ENCODE data around the gene PLA2G4E.
A peak's percentile ranks its signal among the peaks of the same experiment; 100 is the strongest.

The PLA2G4E gene

DNA sequence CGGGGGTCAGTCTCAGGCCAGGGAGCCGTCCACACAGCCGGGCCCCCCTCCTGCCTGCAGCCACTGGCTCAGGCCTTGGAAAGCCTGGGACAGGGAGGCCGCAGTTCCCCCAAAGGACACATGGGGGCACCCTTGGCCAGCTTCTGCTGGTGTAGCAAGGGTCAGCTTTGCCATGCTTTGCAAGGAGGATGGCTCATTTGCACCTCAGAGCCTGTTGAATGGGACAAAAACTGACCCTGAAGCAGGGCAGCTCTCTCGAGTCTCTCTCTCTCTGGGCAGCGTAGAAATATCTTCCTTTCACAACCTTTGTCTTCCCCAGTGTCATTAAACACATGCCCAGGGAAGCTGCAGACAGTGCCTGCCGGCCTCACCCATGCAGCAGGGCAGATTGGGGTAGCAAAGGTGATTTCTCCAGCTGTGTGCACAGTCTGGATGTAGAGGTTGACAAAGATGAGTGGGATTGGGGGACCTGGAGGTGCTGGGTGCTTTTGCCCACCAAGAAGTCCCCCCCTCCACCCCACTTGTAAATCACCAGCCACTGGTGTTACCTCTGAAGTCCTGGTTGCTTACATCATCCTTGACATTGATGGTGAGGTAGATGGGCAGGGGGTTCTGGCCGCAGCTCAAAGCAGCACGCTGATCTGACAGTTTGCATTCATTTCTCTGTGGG, 31.1 kb downstream of the PLA2G4E start:
- DNase-seq (ENCODE audit: extremely low read depth, insufficient read length): peak; percentile 63
- Histone ChIP-seq H3K4me3 (replicated peaks; ENCODE audit: low read depth, low read length) (no peak overlapping the region), H3K36me3 (ENCODE audit: control insufficient read depth, insufficient read depth, low read length) (no peaks in the 10 kb centered on the region), H3K27me3 (replicated peaks; ENCODE audit: control insufficient read depth, insufficient read depth, low read length) (no peaks in the 10 kb centered on the region)
- peak; percentile 99 for TF ChIP-seq CTCF (IDR thresholded peaks at IDR 0.05; ENCODE audit: insufficient read depth, low read length, poor library complexity, severe bottlenecking)

DNA sequence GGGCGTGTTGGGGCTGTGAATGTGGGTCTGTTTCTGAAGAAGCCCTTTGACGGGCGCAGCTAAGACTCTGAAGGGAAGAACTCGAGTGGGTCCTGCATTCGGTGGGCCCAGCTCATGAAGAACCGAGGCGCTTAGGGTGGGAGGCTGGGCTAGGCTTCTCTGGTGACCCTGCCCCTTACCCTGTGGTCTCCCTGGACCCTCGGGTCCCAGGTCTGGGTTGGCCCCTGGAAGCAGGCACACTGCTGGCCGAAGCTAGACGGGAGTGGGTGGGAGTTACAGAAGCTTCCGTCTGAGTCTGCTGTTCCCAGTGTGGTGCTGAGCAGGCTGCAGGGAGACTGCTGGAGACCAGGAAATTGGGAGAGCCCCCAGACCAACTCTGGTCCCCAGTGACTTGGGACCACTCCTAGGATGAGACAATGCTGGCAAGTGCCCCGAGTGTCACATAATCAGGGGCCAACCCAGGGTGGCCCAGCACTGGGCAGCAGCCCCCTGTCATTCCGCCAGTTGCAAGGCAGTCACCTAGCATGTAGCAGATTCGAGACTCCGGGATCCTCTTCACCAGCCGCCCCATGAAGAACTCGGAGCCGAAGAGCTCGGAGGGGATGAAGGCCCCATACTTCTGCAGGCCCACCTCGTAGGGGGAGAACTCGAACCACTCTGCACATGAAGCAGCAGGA, 31.8 kb downstream of the PLA2G4E start:
- H3K27me3 ChIP-seq (replicated peaks; ENCODE audit: control insufficient read depth, insufficient read depth, low read length): no peaks in the 10 kb centered on the region
- H3K36me3 ChIP-seq (ENCODE audit: control insufficient read depth, insufficient read depth, low read length): no peaks in the 10 kb centered on the region
- no peak for TF ChIP-seq CTCF (IDR thresholded peaks at IDR 0.05; ENCODE audit: insufficient read depth, low read length, poor library complexity, severe bottlenecking)
- H3K4me3 ChIP-seq (replicated peaks; ENCODE audit: low read depth, low read length): no peak overlapping the region
- no peak for DNase-seq (ENCODE audit: extremely low read depth, insufficient read length)

DNA sequence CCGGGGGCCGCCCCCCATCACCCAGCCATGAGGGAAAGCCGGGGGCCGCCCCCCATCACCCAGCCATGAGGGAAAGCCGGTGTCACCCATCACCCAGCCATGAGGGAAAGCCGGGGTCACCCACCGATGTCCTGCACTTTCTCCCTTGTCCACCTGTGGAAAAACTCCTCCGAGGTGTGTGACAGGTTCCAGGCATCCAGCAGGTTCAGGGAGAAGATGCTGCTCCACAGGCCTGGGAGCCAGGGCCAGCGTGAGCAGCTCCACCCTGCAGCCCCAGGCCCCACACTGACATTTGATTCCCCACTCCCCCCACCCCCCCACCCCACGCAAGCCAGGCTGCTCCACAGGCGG, 32.9 kb downstream of the PLA2G4E start:
- Histone ChIP-seq H3K27me3 (replicated peaks; ENCODE audit: control insufficient read depth, insufficient read depth, low read length) (no peaks in the 10 kb centered on the region), H3K4me3 (replicated peaks; ENCODE audit: low read depth, low read length) (no peak overlapping the region), H3K36me3 (ENCODE audit: control insufficient read depth, insufficient read depth, low read length) (no peaks in the 10 kb centered on the region)
- no peak for TF ChIP-seq CTCF (IDR thresholded peaks at IDR 0.05; ENCODE audit: insufficient read depth, low read length, poor library complexity, severe bottlenecking)
- DNase-seq (ENCODE audit: extremely low read depth, insufficient read length): no peak

GRCh38 chr15:41987246-41987924, 33.5 kb downstream of the PLA2G4E start:
- DNase-seq (ENCODE audit: extremely low read depth, insufficient read length): no peak
- TF ChIP-seq CTCF (IDR thresholded peaks at IDR 0.05; ENCODE audit: insufficient read depth, low read length, poor library complexity, severe bottlenecking): no peak
- Histone ChIP-seq H3K27me3 (replicated peaks; ENCODE audit: control insufficient read depth, insufficient read depth, low read length) (no peaks in the 10 kb centered on the region), H3K4me3 (replicated peaks; ENCODE audit: low read depth, low read length) (no peak overlapping the region), H3K36me3 (ENCODE audit: control insufficient read depth, insufficient read depth, low read length) (no peaks in the 10 kb centered on the region)

DNA sequence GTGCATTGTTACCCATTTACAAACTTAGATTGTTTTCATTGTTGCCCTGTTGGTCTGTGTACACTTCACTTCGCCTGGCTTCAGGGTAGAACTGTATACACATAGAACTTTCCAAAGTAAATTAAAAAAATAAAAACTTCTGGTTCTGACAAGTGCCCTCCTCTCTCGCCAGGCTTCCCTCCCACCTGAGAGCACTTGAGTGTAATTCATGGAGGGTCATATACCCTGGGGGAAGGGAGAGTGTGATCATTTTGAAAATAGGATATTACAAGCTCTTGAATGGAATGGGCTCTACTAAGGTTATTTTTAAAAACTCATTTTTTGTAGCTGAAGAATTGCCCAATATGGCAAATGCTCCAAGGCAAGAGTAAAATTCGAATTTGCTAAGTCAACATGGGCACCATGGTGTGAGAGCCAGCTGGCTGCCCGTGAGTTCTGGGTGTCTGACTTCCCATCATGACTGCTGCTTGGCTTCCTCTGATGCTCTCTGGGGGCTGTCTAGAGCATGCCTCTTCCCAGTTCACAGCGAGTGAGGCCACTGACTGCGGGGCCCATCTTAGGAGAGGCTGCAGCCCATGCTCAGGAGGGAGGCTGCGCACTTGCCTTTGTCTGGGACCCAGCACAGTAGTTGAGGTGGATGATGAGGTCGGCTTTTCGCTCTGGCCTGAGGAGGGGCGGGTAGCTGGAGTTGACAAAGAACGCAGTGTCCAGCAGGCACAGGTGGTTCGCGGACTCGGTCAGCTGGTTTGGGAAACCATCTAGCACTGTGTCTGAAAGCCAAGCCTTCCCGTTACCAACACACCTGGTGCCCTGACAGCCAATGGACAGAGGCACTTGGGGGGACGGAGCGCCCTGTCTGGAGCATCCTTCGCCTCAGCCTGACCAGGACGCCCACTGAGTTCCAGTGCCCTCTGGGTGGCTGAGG, 35.3 kb downstream of the PLA2G4E start:
- no peak for TF ChIP-seq CTCF (IDR thresholded peaks at IDR 0.05; ENCODE audit: insufficient read depth, low read length, poor library complexity, severe bottlenecking)
- DNase-seq (ENCODE audit: extremely low read depth, insufficient read length): no peak

More for the DNA sequence above, 35.3 kb downstream of the PLA2G4E start:
- H3K4me3 ChIP-seq (replicated peaks; ENCODE audit: low read depth, low read length): no peak overlapping the region
- H3K27me3 ChIP-seq (replicated peaks; ENCODE audit: control insufficient read depth, insufficient read depth, low read length): no peaks in the 10 kb centered on the region
- H3K36me3 ChIP-seq (ENCODE audit: control insufficient read depth, insufficient read depth, low read length): no peaks in the 10 kb centered on the region
